HEK293T (cell line): ENCODE results near the gene CD151.

Experiments
- ARNT ChIP-seq: fragments of 450-650 bp; IDR thresholded peaks from 2 replicates; pipeline ENCODE4 v1.6.1; 2017; ENCODE audit warnings: mild to moderate bottlenecking
- BHLHE40 ChIP-seq: fragments of 450-650 bp; IDR thresholded peaks from 2 replicates; pipeline ENCODE4 v1.6.1; 2016; ENCODE audit warnings: mild to moderate bottlenecking, moderate library complexity, borderline replicate concordance
- FOXA1 ChIP-seq: fragments of 450-650 bp; IDR thresholded peaks from 2 replicates; pipeline ENCODE4 v1.6.1; 2016; ENCODE audit warnings: mild to moderate bottlenecking
- FOXM1 ChIP-seq: fragments of 450-650 bp; IDR thresholded peaks from 2 replicates; pipeline ENCODE4 v1.6.1; 2017; ENCODE audit warnings: mild to moderate bottlenecking, borderline replicate concordance
- HDGF ChIP-seq: fragments of 450-650 bp; IDR thresholded peaks from 2 replicates; pipeline ENCODE4 v1.6.1; 2017; ENCODE audit warnings: antibody characterized with exemption, borderline replicate concordance
- L3MBTL2 ChIP-seq: fragments of 450-650 bp; conservative IDR thresholded peaks from 2 replicates; pipeline ENCODE4 v1.6.1; 2016; ENCODE audit warnings: mild to moderate bottlenecking
- LEF1 ChIP-seq: fragments of 450-650 bp; IDR thresholded peaks from 2 replicates; pipeline ENCODE4 v1.6.1; 2017; ENCODE audit warnings: mild to moderate bottlenecking, borderline replicate concordance
- SP1 ChIP-seq: fragments of 450-650 bp; IDR thresholded peaks from 2 replicates; pipeline ENCODE4 v1.6.1; 2017
- SUZ12 ChIP-seq: fragments of 450-650 bp; IDR thresholded peaks from 2 replicates; pipeline ENCODE4 v1.6.1; 2016; ENCODE audit warnings: mild to moderate bottlenecking
- TF ChIP-seq, protein P1 (sequence below): fragments of 450-650 bp; IDR thresholded peaks from 2 replicates; pipeline ENCODE4 v1.6.1; 2016

DNA sequence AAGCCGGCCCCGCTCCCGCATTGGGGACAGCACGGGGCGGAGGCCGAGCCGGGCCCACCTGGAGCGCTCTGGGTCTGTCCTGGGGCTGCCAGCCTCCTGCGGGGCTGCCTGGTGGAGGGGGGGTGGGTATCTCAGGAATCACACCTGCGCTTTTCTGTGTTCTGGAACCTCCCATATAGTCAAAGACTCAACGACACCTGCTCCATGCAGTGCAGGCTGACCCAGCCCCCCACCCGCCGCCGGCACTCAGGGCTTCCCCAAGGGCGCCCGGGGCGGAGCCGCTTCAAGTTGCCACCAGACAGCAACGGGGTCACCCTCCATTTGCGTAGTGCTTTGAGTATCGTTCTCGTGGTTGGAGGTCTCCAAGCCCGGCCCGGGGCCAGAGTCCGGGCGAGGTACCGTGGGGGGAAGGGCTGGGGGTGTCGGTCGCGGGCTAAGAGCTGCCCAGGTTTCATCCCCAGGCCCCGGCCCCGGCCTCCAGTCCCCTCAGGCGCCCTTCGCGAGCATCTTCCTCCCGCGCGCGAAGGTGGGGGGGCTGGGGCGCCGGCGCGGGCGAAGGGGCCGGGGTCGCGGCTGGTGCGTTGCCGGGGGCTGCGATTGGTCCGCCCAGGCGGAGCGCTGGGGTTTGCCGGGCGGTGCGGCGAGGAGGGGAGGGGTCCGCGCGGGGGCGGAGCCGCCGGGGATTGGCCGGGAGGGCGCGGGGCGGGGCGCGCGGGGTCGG, 16.5 kb downstream of the CD151 start:
- TF ChIP-seq BHLHE40 (no peak), FOXA1 (no peak), L3MBTL2 (no peak), HDGF (no peak), FOXM1 (no peak), SP1 (no peak), LEF1 (no peak), ARNT (no peak), SUZ12 (no peak)
- TF ChIP-seq, protein P1, sequence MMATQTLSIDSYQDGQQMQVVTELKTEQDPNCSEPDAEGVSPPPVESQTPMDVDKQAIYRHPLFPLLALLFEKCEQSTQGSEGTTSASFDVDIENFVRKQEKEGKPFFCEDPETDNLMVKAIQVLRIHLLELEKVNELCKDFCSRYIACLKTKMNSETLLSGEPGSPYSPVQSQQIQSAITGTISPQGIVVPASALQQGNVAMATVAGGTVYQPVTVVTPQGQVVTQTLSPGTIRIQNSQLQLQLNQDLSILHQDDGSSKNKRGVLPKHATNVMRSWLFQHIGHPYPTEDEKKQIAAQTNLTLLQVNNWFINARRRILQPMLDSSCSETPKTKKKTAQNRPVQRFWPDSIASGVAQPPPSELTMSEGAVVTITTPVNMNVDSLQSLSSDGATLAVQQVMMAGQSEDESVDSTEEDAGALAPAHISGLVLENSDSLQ = no peak
